Melanocyte of skin (primary cell): ENCODE results near the gene AKAP8L. TPM values are rescaled to one million over a fixed set of nuclear protein-coding genes. Genes with fewer than 3 reads are reported as not detected.

Source experiments
- small RNA-seq, 2 donors: library from RNA; depleted of rRNA; stranded (forward); fragments of <200 nt; gene quantifications; one replicate each; pipeline ENCODE3, GENCODE V24; 2012
- total RNA-seq, 2 donors: library from RNA; depleted of rRNA; stranded (reverse); fragments of >200 nt; gene quantifications; 2 replicates each; pipeline ENCODE4 v1.2.3, GENCODE V29; 2012

AKAP8L gene, protein sequence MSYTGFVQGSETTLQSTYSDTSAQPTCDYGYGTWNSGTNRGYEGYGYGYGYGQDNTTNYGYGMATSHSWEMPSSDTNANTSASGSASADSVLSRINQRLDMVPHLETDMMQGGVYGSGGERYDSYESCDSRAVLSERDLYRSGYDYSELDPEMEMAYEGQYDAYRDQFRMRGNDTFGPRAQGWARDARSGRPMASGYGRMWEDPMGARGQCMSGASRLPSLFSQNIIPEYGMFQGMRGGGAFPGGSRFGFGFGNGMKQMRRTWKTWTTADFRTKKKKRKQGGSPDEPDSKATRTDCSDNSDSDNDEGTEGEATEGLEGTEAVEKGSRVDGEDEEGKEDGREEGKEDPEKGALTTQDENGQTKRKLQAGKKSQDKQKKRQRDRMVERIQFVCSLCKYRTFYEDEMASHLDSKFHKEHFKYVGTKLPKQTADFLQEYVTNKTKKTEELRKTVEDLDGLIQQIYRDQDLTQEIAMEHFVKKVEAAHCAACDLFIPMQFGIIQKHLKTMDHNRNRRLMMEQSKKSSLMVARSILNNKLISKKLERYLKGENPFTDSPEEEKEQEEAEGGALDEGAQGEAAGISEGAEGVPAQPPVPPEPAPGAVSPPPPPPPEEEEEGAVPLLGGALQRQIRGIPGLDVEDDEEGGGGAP
- total RNA-seq: 10 to 100 TPM; 60.9 to 71.6 TPM

DNA sequence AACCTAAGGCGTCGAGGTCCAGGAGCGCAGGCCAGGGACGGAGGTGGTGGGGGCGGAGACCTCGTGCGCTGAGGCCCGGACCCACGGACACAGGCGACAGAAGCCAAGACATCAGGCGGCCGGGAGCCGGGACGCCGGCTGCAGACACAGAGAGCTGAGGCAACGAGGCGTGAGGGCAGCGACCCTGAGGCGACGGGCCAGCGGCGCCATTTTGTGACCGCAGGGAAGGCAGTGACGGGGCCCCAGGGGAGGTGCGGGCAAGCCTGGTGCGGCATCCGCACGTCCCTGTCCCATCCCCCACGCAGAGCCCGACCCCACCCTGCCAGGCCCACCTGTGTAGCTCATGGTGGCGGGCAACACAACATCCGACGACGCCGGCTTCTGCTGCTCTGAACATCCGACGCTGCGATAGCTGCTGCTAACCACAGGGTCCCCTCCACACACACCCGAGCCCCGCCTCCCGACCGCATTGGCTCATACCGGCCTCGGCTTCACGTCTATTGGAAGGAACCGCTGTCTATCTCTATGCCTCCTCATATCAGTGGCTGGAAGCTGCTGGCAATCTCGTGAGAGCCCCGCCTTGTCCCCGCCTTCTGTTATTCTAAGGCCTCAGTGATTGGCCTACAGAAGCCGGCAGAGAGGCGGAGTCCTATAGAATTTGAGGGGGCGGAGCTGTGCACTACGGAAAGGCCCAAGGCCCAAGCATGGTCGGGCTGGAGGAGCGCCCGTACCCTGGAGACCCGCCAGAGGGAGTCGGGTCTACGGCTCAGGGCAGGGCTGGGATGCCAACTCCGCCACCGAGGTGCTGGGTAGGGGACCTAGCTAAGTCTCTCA, at the start of gene AKAP8L:
AKAP8L (minus strand) TSS at position 410 of the 834 bp plus-strand sequence; CDS start at position 345, 65 bp downstream.

DNA sequence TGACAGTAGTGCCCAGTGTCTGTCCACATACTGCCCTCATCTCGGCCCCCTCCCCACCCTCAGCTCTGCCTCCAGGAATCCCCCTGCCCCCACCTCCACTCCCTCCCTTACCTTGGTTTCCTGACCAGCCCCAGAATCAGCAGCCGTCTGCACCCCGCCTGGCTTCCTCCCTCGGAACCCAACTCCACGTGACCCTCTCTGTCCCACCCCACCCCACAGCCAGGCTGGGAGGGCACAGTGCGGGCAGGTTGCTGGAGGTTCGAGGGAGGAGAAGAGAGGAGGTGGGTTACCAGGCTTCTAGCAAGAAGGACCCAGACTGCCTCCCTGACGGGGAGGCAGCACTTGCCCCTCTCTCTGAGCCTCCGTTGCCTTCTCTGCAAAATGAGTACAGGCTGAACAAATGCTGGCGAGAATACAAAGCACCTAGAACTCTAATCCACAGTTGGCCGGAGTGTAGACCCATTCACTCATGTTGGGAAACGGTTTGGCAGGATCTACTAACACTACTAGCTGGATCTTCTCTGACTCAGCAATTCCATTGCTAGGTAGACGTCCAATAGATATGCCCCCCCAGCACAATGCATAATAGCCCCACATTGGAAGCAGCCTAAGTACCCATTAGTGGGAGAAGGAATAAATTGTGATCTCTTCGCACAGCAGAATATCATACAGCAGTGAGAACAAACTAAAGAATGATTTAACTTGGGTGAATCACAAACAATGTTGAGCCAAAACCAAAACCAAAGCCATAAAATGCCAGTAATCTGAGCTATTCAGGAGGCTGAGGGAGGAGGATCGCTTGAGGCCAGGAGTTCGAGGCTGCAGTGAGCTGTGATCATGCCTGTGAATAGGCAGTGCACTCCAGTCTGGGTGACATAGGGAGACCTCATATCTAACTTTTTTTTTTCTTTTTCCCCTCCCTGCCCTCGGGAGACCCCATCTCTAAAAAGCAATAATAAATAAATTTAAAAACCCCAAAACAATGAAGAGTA, 45.9 kb upstream of the AKAP8L start, which contains the start of gene RASAL3:
RASAL3 (minus strand) TSS at position 151 of the 992 bp plus-strand sequence. CDS start 186 bp downstream, outside the sequence.

GRCh38 chr19:15449620-15450527, 31.1 kb upstream of the AKAP8L start, which contains the start of gene WIZ:
TSS of gene WIZ (minus strand) at chr19:15449956. CDS start at chr19:15448307, 1,649 bp downstream.

GRCh38 chr19:15379083-15379998, 39.4 kb downstream of the AKAP8L start, which contains the start of gene AKAP8:
TSS of gene AKAP8 (minus strand) at chr19:15379787. CDS start at chr19:15379731, 56 bp downstream.

DNA sequence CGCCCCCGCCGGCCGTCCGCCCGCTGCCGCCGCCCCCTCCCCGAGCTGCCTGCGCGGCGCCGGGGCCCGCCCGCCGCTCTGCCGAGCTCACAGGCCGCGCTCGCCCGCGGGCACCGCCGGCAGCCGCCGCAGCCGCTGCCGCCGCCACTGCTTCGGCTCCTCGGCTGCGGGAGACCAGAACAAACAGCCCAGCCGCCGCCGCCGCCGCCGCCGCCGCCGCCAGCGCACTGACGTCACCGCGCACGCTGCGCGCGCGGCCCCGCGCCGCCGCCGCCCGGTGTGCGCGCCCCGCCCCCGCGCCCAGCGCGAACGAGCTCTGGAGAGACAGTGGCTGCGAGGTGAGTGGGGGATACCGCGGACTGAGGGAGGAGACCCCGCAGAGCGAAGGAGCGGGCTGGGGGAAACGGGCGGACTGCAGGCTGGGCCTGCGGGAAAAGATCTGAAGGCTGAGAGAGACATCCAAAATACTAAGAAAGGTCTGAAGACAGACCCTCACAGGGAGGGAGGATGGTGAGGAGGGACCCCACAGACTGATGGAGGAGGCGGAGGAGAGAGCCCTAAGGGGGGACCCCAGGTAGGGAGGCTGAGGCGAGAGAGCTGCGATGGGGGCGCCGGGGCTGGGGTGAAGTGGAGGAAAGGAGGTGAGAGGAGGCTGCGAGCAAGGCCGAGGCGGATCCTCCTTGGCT, 86.3 kb downstream of the AKAP8L start, which contains the start of gene BRD4:
BRD4 (minus strand) TSS at position 229 of the 686 bp plus-strand sequence. CDS start 59,440 bp downstream, outside the sequence.

Small RNA genes lying within 50 kb of the gene (small RNA-seq; reads per million reads assigned to genes)
- 0 reads per million in 2 donors for gene AC005776.1
- 0 reads per million in 2 donors for gene MIR1470

Other genes with a start within 250 kb of the AKAP8L start
- 1 to 10 TPM; 1.3 to 1.7 TPM for gene NOTCH3, start 218.0 kb downstream of the AKAP8L start, total RNA-seq
- under 1 TPM in 1 of 2 donors, not detected in 1; under 0.01 TPM for gene EPHX3, start 186.5 kb downstream of the AKAP8L start, total RNA-seq
- gene BRD4, start 86.4 kb downstream of the AKAP8L start, total RNA-seq: 10 to 100 TPM; 17.9 to 24.0 TPM
- gene AKAP8, start 39.2 kb downstream of the AKAP8L start, total RNA-seq: 10 to 100 TPM; 18.6 to 23.3 TPM
- 1 to 10 TPM; 7.6 to 9.0 TPM for gene WIZ, start 31.0 kb upstream of the AKAP8L start, total RNA-seq
- gene RASAL3, start 45.6 kb upstream of the AKAP8L start, total RNA-seq: not detected
- not detected for gene PGLYRP2, start 60.5 kb upstream of the AKAP8L start, total RNA-seq
- gene CYP4F22, start 89.5 kb upstream of the AKAP8L start, total RNA-seq: not detected
- gene CYP4F8, start 196.2 kb upstream of the AKAP8L start, total RNA-seq: not detected
- not detected for gene CYP4F3, start 221.9 kb upstream of the AKAP8L start, total RNA-seq